Activated CD4-positive, alpha-beta T cell treated with anti-CD3 and anti-CD28 coated beads for 24 hours (primary cell): ENCODE data around the gene PHYKPL.
A peak's percentile ranks its signal among the peaks of the same experiment; 100 is the strongest.

Experiments
- DNase-seq, 2 donors: peaks; one replicate each; pipeline ENCODE4 v3.0.0-alpha.2; 2020; ENCODE audit warnings: low read depth in 2 of 2

The PHYKPL gene

DNA sequence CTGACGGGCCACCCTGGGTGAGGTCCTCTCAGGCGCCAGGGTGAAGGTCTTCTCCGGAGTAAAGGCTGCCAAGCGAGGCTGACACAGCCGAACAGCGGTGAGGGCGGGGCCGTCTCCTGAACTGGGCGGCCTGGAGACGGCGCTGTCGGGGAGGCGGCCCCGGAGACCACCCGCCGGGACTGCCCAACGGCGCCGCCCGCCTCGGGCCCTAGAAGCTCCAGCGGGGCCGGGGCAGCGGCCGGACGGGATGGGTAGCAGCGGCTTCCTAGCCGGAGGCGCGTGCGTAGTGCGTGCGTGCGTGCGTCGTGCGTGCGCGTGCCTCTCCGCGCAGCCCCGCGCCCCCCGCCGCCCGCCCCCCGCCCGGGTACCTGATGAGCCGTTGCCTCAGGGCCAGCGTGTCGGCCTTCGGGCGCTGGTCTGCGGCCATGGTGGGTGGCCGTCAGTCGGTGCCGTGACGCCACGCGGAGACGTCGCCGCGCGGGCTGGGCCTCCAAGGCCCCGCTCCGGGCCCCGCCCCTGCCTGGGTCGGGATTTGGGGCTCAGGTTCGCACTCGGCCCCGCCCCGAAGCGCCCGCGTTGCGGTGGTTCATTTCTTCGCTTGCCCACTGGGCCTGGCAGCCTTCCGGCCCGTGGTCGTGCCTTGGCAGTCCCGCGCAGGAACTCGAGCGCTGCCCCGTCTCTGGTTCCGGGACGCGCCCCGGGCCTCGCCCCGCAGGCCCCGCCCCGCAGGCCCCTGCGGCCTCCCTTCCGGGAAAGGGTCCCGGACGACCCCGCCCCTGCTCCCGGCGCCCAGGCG, at the start of gene PHYKPL:
TSS of gene PHYKPL (minus strand) at position 679 of the 796 bp plus-strand sequence. CDS start at position 427, 252 bp downstream.
- DNase-seq, result peak; percentile 41 to 56

DNA sequence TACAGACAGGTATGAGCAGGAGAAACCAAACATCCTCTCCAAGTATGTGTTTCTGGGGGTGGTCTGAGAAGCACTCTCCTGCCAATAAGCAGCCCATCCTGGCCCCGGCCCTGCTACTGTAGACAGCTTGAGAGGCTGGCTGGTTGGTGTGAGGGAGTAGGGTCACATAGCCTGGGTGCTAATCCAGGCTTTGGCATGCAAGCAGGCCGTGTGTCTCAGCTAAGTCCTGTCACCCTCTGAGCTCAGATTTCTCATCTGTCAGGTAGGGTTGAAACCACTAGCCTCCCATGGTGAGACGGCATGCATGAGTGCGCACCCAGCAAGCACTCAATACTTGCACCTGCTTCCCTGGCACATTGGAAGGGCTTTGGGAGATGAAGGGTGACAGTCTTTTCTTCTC, 49.8 kb upstream of the PHYKPL start:
- no peak for DNase-seq

DNA sequence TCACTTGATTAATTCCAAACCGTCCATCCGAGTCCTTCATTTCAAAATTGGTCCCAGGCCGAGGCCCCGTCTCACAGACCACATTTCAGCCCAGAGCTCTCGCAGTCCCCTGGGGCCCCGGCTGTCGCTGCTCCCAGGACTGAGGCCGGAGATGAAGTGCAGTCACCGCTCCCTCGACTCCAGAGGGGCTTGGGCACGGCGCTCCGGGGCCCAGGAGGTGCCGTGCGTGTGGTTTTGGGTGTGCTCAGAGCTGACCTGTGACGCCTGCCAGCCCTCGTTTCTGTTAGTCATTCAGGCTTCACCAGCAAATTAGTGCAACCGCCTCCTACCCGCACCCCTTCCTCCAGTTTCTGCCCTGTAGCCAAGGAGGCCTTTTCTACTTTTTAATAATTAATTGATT, 48.7 kb upstream of the PHYKPL start:
- no peak for DNase-seq

DNA sequence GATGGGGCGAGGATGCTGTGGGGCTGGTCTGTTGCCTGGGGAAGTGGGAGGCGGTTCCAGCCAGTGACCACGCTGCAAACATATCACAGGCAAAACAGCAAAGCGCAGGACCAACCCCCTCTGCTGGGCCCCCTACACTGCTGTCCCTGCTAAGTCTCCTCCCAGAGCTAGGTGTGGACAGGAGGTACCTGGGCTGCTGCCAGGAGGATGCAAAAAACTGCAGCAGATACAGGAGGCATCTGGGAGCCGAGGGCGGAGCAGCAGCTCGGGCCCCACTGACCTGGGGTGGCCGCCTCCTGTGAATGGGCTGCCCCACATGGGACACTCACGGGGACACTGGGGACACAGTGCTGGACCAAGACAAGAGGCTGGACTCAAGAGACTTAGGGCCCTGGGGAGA, 48.0 kb upstream of the PHYKPL start:
- no peak for DNase-seq

DNA sequence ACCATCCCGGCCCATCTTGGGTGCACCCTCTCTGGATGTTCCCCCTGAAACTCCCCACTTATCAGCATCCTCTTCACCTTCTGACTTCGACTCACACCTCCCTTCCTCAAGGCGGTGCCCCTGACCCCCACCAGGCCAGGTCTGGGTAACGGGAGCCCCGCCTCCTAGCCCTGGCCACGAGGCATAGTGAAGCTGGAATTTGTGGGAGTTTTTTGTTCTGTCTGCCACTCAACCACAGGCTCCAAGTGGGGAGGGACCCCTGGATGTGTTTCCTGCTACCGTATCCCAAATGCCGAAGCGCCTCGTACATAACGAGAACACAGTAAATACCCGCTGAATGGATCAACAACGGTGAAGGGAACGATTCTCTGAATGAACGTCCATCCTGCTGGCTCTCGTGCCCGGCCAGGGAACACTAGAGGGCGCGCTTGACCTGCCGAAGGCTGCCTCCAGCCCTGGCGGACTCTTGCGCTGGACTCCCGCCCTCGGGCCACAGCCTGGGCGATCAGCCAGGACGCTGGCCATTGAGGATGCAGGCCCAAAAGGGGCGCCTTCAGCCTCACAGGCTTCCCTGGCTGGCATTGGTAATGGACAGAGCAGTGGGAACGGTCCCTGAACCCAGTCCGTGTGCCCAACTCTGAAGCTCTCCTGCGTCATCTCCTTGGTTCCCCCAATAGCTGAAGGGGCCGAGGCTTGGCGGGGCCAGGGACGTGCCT, 47.3 kb upstream of the PHYKPL start:
- peak; percentile 25 to 60 for DNase-seq

DNA sequence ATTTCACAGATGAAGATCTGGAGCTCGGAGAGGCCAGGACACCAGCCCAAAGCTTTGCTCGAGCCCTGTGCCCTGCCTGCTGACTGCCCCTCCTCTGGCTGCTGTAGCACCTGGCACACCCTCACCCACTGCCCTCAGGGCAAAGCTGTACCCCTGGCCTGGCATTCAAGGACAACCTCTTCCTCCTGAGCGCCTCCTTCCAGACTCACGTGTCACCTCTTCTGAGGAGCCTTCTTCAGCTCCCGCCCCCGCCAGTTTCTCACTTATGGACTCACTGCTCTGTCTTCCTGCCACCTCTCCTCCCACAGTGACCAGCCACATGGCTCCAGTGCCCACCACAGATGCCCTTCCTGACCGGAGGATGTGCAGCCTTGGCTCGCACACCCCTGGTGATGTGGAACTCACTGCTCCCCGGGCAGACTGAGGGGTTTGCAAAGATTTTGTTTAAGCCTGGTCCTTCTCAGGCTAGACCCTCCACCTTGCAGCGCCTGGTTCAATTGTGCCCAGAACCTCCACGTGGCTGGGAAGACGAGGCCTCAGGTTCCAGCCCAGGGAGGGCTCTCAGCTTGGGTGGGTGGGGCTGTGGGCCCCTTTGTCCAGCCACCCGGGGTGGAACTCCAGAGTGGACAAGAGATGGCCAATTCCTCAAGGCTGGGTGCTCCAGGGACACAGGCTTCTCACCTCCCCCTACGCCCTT, 46.6 kb upstream of the PHYKPL start:
- DNase-seq, result no peak

DNA sequence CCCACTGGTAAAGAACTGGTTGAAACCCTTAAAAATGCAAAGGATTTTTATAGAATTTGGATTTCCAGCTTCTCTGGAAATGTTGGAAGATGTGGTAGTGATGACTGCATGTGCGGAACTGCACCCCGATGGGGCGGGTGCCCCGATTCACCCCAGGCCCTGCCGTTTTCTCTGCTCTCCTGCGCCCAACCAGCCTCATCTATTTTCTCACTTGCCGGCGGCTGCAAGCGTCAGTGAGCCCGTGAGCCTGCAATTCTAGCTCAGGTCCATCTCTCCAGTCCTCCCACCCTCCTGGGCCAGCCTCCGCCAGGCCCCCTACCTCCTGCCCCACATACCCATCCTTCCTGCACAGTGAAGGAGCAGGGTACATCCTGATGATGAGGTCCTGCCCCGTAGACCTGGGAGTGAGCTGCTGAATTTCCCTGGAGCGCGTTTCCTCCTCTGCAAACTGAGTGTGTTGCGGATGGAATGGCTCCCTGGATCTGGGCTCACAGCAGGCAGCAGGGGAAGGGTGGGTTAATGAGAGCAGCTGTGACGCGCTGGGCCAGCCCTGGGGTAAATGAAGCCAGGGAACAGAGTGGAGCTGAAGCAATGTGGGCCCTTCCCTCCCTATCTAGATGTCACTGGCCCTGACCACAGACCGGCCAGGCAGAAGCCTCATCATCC, 45.9 kb upstream of the PHYKPL start:
- DNase-seq, result no peak

DNA sequence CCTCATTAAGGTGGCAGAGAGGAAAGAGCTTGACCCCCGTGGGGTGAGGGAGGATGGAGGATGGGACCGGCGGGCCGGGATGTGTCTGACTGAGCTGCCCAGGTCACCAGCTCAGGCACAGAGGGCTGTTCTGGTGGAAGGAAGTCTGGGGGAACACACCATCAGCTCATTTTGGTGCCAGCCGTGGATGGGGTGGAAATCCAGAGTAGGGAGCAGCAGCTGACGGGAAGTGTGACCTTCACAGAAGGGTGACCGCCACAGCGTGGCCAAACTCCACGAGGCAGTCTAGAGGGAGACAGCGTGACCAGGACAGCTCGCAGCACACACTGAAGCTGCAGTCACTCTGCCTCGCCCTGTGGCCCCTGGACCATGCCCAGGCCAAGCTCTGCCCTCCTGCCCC, 45.3 kb upstream of the PHYKPL start:
- DNase-seq, result no peak

DNA sequence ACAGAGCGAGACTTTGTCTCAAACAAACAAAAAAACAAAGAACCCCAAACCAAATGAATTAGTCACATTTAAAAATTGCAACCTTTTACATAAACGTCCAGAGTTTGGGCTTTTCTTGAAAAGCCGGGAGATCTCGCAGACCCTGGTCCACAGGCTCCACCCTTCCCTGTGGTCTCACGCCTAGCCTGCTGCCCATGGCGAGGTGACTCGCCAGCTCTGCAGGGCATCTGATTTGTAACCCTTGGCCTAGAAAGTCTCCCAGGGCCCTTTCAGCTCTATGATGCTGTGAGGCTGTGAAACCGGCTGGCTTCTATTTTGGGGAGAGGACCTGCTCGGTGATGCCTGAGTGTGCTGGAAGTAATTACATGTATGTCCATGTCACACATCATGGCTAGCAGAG, 44.7 kb upstream of the PHYKPL start:
- DNase-seq, result no peak

DNA sequence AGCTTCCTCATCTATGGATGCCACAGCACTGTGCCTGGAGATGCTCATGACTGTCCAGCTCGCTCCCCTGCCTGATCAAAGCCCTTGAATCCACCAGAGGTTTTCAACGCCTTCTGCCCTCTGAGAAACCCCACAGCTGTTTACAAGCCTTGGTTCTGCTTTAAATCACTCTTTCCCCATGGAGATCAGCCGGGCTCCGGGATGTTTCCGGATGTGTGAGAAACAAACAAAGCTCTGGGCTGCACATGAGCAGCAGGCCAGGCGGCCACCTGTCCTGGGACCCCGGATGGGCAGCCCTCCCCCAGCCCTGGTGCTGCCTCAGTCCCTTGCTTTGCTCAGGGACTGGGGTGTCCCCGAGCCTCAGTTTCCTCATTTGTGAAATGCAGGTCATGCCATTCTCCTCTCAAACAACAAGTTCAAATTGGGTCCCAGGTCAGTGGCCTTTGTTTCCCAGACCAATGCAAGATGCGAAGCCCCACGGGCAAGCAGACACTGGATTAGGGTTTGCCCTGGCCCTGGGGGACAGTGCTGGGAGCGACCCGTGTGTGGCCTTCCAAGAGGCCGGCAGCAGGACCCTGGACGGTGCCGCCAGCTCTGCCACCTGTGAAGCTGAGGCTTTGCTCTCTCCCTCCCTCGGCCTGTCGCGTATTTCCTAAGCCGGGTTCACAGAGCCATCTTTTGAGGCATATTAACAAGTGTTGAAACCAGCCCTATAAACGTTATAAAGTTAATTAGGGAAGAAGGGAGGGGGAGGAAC, 42.4 kb upstream of the PHYKPL start:
- DNase-seq, result no peak

DNA sequence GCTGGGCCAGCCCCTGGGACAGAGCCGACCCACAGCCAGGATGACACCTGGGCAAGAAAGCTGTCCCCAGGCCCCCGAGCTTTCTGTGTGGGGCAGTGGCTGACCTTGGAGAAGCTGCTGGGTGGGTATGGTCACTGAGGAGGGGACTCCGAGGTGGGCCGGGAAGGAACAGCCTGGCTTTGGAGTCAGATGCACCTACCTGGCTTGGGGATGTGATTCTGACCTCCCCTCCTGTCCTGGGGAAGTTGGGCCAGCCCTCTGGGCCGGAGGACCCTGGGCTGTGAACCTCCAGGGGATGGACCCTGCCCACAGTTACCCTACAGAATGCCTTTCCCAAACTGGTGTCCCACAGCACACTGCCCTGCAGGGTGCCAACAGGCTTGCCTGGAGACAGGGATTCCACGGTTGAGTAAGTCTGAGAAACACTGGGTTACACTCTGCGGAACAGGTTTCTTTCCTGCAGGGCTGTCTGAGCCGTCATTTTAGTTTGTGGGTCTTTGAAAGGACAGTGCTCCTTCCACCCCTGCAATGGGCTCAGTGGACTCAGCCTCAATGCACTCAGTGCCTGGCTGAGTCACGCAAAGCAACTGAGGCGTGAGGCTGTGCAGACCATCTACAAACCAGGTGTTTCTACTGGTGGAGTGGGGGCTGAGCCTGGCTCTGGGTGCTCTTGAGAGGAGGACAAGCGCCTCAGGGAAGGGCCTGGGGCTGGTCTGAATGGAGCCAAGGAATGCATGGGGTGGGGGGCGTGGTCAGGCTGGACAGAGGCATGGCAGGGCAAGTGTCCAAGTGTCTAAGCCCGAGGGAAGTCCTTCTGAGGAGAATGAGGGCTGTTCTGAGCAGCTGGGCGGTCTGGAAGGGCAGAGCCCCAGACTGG, 41.3 kb upstream of the PHYKPL start:
- DNase-seq, result no peak

DNA sequence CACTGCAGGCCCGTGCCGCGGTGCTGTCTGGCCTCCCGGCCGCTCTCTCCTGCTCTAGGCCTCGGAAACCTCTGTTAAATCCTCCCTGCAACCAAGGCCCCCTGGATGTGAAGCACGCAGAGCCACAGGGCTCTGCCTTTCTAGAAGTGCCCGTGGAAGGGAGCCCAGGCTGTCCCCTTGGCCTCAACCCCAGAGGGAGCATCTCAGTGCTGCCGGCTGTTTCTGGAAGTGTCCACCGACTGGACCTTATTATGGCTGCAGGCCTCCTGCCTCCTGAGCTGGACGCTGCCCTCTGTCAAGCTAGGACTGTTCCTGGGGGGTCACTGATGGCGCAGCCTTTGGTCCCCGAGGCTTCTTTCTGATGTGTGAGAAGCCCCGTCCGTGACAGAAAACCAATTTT, 40.4 kb upstream of the PHYKPL start:
- no peak for DNase-seq

DNA sequence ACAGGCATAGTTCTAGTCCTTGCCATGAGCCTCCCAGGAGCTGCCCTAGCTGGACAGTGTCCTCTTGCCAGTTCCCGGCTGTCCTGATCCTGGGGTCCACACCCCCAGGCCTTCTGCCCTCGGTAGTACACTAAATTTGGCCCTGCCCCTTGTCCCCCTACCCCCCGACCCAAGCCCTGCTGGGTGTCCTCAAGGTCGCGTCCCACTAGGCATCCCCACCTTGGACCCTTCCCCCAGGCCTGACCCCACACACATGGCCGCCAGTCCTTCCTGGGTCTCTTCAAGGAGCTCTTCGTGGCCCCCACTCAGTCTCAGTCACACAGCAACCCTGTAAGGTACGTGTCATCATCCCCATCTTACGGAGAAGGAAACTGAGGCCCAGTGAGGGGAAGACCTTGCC, 40.0 kb upstream of the PHYKPL start:
- no peak for DNase-seq

DNA sequence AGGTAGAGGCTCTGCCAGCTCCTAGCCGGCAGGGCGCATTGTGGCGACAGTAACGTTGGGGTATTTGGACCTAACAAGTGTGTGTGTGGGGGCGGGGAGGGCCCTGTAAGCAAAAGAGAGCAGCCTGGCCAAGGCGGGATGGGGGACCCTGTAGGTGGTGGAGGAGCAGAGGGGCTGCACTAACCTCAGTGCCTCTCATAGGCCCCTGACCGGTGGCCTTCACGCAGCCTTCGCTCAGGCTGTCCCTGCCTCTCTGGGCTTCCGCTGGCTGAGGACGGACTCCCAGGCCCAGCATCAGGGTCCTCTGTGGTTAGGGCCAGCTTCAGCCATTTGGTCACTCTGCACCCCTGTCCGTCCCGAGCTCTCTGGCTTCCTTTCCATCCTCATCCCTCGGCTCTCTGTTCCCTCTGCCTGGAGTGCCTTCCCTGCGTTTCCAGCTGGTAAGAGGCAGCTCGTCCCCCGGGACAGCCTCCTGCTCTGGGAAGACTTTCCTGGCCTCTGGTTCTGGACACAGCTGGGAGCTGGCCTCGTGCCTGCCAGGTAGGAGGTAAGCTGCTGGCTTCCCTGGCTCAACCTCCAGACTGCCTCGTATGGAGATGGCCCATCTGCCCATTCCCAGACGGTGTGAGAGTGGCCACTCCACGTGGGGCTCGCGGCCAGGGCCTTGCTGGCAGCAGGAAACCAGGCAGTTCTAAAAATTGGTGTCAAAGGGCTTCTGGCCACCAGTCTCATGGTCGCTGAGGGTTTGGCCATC, 39.3 kb upstream of the PHYKPL start:
- DNase-seq, result no peak

DNA sequence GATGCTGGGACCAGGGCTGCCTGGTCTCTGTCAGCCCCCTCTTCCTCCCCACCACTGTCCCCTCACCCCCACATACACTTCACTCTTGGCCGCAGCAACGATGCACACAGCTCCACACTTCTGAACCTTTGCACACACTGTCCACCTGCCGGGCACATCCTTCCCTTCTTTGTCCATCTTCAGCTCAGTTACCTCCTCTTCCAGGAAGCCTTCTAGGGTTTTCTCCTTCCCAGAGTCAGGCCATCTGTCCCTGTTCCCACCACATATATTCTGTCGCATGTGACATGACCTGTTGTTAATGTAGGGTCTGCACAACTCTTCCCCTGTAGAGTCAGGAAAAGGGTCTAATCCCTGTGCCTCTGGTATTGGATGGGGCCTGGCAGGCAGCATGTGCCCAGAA, 38.6 kb upstream of the PHYKPL start:
- no peak for DNase-seq

DNA sequence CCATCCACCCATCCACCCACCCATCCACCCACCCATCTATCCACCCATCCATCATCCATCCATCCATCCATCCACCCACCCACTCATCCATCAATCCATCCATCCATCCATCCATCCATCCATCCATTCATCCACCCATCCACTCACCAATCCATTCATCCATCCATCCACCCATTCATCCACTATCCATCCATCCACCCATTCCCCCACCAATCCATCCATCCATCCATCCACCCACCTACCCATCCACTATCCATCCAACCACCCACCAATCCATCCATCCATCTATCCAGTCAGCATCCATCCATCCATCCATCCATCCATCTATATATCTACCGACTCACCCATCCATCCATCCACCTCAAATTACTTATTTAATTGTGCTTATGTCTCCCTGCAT, 36.9 kb upstream of the PHYKPL start:
- no peak for DNase-seq

DNA sequence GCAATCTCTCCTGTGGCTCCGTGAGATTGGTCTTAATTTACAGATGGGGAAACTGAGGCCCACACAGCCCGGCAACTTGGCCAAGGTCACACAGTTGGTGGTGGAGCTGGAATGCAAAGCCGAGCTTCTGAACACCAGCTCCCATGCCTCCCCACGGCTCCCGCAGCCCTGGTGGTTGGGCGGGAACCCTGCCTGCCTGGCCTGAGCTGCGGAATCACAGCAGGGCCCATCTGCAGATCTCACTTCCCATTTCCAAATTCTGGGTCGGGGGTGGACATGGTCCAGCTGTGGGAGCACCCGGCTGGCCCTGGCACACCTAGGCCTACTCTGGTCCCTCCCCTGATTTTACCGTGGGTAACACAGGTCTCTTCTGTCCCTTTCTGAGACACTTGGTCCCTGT, 35.3 kb upstream of the PHYKPL start:
- DNase-seq, result no peak

DNA sequence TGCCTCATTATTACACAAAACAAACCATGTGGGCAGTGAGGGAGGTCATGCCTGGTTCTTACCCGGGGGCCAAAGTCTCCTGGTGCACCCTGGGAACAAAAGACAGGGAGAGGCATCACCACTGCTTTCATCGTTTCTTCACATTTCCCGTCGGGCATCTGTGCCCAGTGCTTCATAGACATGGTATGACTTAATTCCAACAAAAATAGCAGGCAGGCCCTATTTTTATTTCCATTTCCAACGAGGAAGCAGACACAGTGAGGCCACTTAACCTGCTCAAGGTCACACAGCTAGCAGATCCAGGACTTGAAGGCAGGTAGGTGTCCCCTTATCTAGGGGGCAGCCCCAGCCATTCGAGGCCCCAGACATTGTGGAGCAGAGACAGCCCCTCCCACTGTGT, 34.6 kb upstream of the PHYKPL start:
- no peak for DNase-seq

DNA sequence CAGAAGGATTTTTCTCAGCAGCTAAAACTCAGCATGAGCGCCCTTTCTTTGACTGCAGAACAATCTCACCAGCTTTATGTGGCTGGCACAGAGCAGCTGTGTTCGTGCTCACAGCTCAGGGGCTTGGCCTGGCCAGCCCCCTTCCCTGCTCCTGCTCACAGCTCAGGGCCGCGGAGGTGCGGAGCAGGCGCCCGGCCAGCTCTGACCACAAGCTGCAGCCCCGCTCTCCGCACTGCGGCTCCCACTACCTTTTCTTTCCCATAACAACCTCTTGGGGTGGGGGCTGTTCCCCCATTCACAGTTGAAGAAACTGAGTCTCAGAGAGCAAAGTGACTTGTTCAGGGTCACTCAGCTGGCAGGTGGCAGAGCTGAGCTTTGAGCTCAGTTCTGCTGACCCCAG, 34.0 kb upstream of the PHYKPL start:
- DNase-seq, result no peak

DNA sequence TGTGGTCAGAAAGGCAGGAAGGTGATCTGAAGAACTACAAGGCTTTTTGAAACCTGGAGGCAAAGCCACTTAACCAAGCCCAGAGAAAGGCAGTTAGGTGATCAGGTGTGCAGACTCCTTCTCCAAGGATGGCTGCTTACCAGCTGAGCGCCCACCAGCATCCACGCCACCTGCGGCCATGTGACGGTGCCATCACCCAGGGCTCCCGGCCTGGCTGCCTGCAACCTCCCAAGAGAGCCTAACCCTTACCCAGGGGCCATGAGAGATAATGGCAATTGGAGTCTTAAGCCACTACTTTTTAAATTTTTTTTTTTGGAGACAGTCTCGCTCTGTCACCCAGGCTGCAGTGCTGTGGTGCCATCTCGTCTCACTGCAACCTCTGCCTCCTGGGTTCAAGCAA, 33.1 kb upstream of the PHYKPL start:
- DNase-seq, result no peak
